Activated effector memory CD4-positive, alpha-beta T cell treated with anti-CD3 and anti-CD28 coated beads, Interleukin-2, amount 50 U/mL, for 16 hours (primary cell): Measurements from ENCODE around the gene PPP1R3A.

Source experiments
- DNase-seq: peaks from one replicate; pipeline ENCODE4 v3.0.0-alpha.2; 2020

The PPP1R3A gene

DNA sequence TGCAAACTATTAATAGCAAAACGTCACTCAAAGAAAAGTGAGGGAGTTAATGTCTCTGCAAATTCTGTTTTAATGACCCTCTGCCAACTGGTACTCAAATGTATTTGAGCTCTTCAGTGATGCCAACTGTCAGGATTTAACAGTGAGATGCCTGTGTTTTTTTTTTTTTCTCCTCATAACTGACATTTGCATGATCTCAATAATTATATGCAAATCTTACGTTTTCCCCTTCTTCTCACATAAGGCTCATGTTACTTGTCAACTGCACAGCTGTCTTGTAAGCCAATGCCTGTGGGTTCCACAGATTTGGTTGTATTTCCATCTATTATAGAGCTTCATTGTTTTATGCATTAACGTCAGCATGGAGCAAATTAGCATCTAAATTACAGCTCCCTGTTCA is 38.2 kb downstream of the PPP1R3A start:
- no peak for DNase-seq

DNA sequence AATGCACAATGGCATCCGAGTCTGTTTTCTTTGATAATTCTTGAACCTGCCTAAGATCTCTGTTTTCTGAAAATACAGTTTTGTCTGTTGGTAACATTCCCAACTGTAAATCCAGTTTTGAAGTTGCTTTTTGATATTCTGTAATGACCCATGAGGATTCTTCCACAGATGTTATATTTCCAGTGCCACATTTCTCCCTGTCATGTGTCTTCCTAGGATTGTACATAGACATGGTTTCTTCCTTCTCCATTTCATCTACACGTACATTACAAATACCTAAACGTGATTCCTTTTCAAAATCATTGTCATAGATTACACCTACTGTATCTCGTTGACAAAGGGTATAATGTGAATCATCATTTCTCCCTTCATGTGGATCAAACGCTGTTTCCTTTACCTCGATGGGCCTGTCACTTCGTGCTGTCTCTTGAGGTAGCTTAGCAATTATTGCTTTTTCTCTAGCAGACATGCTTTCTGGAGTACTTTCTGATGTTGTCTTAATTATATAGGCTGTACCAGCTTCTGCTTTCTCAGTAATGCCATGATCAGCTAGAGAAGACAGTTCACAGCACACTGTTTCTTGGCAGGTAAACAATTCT is 40.3 kb downstream of the PPP1R3A start:
- no peak for DNase-seq

DNA sequence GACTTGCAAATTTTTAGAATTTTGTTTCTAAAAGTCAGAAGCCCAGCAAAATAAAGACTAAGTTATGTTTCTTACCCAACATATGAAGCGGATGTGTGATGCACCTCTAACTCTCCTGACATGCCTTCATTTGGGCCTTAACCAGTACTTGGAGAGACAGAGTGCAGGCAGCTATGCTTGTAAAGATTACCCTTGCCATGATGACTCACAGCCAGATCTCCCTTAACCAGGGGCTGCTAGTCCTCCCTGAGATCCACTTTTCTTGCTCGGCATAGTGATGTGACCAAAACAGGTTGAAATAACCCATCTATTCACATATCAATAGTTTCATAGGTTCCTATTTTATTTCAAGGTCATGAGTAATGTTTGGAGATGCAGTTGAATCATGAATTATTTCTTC is 43.6 kb downstream of the PPP1R3A start:
- no peak for DNase-seq

DNA sequence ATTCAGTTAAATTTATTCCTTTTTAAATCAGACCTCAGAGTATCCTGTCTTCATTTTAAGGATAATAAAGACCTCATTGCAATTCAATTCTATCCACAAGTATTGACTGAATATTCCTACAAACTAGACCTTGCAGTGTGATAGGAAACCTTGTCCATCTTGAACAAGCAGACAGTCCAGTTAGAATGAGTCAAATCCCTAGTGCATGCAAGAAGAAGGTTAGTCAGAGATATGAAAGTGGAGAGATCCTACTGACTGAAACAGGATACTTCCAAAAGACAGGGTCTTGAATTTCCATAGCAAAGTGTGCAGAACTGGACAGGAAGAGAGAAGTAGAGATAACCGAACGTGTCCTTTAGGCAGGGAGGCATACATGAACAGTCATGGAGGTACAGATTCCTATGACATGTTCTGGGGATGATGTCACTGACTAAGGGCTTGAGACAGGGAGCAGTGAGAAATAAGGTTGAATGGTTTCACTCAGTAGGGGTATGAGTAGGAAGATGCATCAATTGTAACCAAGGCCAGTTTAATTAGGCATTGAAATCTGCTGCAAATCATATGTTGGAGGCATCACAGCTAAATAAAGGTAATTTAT is 45.2 kb downstream of the PPP1R3A start:
- DNase-seq = no peak

DNA sequence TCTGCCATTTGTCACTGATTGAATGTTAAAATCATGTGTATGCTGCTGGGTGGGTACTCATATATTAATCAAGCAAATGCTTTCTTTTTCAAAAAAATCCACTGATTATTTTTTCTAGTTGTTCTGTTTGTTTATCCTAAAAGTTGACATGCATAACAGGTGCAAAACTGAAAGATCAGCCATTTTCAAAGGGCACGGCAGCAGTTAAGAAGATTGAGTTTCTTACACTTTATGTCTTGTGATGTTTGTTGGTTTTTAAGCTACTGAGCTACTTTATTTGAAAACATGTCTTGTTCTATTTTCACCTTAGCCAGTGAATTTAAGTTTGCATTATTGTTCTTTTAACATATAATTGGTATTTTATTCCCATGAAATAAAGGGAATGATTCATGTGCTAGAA is 45.8 kb downstream of the PPP1R3A start:
- no peak for DNase-seq

DNA sequence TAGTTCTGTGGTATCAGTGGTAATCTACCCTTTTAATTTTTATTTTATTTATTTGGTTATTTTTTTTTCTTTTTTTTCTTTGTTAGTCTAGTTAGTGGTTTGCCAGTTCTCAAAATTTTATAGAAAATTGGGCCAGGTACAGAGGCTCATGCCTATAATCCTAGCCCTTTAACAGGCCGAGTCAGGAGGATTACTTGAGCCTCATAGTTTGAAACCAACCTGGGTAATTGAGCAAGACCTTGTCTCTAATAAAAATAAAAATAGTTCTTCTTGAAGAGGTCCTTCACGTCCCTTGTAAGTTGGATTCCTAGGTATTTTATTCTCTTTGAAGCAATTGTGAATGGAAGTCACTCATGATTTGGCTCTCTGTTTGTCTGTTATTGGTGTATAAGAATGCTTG is 51.5 kb downstream of the PPP1R3A start:
- no peak for DNase-seq

DNA sequence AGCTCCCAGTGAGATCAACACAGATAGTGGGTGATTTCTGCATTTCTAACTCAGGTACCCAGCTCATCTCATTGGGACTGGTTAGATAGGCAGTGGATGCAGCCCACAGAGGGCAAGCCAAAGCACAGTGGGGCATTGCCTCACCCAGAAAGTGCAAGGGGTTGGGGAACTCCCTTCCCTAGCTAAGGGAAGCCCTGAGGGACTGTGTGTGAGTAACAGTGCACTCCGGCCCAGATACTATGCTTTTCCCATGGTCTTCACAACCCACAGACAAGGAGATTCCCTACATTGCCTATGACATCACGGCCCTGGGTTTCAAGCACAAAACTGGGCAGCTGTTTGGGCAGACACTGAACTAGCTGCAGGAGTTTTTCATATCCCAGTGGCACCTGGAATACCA is 62.8 kb downstream of the PPP1R3A start:
- no peak for DNase-seq

DNA sequence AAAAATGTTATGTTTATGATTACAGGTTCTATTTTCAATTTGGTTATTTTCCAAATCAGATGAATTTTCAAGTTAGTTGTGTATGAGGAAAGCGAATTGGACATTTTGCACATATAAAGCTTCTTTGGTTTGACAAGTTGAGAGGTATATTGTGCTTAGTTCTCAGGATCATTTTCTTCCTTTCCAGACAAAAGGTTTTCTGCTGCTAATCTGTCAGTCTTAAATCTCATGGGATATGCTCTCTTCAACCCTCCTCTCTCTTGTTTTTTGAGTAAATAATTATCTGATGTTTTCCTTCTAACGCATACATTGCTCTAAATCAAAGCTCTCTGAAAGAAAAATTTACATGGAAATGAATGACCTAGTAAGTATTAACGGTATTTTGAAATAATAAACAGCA is 77.9 kb downstream of the PPP1R3A start:
- DNase-seq = no peak

DNA sequence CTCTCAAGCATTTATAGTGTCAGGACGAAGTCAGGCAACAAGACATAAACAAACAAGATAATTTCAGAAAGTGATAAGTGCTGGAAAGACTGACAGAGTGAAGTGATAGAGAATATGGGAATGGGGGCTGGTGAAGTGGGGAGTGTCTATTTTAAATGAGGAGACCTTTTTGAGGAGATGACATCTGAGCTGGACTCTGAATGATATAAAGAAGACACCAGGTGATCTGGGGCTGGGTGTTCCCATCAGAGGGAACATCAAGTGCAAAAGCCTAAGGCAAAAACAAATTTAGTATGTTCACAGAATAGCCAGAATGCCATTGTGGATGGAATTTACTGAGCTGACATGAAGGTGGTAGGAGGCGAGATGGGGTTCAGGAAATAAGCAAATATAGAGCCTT is 83.4 kb downstream of the PPP1R3A start:
- no peak for DNase-seq

DNA sequence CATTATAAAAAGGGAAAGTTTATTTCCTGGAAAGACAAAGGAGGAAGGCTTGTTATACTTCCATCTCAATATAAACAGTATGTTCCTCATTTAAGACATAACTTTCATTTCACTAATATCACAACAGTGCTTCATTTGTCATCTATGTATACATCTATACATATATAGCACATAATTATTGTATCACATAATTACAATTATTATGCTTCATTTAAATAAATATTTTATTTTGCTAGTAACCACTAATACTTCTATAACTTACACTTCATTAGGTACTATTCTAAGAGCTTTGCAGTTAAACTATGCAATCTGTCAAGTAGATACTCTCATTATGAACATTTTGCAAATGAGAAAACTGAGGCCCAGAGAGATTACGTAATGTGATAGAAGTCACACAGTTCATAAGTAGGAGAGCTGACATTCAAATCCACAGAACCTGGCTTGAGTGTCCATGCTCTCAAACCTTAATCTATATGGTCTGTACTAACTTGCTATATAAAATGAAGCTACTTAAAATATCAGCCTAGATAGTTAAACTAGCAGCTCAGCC is 86.5 kb downstream of the PPP1R3A start:
- DNase-seq = no peak

DNA sequence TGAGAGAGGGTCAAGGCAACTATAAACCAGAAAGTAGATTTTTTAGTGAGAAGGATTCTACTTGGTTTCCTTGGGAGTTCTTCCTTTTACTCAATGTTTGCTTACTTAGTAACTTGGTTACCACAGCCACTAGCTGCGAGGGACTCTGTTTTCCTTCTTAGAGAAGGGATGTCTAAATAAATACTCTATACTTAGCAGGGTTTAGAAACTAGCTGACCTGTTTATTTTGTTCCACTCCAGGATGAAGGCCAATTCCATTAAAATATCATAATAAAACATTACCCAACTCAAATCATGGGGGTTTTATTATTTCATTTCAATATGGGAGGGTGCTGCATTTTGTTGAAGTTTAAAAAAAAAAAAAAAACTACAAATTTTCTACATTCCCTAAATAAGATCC is 87.3 kb downstream of the PPP1R3A start:
- DNase-seq = no peak

DNA sequence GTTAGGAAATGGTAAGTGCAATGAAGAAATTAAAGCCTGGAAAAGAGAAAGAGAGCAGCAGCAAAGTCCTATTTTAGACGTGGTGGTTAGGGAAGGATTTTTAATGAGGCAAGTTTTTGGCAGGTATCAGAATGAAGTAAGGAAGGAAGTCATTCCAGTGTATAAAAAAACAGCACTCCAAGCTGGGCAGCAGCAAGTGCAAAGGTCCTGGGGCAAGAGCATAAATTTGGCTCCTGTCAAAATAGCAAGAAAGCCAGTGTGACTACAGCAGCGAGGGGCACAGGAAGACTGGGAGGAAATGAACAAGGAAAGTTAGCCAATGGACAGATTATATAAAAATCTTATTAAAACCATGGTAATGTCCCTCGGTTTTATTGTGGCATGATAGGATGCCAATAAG is 90.2 kb downstream of the PPP1R3A start:
- DNase-seq = no peak
